Measurements from ENCODE around the gene PIGP.
"Not testable (repeated sequence)": the region's sequence is repeated elsewhere in the genome, so short reads cannot be mapped to it uniquely, and the experiment has no call there.

PIGP gene

DNA sequence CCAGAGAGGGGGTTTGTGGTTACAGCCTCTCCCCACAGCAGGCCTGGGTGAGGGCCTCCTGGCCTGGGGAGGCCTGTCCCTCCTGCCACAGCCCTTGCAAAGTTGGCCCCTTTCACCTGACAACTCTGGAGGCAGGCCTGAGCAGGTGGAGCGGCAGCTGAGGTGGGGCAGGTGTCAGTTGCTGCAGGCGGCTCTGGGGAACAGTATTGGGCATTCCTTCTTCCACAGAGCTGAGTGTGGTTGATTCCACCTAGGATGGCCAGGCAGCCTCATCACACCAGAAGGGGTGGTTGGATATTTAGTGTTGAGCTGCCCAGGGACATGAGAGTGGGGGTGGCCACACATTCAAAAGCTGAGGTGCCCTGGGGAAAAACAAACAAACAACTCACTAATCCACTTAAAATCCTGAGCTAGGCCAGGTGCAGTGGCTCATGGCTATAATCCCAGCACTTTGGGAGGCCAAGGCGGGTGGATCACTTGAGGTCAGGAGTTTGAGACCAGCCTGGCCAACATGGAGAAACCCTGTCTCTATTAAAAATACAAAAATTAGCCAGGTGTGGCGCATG is 31.1 kb downstream of the PIGP start:
- no peak for DNase-seq

DNA sequence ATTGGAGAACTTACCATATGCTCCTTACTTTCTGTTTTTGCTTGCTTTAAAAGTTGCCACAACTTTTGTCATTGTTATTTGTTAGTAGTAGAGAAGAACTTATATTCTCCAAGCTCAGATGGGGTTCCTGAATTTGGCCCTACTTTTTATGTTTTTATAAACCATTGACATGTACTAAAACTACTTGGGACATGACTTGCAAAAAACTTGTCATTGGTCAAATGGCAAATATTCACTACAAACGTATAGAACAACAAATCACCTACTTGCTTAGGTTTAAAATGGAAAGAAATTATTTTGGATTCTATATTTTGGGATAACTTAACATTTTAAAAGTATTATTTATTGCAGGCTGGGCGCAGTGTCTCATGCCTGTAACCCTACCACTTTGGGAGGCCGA is 32.7 kb downstream of the PIGP start:
- DNase-seq, result no peak

DNA sequence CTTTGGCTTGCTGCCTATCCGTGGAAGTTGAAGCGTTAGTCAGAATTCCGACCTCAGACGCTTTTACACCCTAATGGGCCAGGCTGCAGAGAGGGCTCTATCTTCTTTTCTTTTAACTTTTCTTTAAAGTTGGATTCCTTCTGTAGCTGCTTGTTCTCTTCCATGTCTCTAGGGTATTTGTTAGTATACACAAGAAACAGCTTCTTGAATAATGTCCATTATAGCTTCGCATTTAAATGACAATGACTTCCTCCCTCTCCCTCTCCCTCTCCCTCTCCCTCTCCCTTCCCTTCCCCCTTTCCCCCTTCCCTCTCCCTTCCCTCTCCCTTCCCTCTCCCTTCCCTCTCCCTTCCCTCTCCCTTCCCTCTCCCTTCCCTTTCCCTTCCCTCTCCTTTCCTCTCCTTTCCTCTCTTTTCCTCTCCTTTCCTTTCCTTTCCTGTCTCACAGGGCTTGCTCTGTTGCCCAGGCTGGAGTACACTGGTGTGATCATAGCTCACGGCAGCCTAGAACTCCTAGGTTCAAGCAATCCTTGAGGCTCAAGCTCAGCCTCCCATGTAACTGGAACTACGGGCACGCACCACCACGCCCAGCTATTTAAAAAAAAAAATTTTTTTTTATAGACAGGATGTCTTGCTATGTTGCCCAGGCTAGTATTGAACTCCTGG is 33.3 kb downstream of the PIGP start:
- no peak for DNase-seq

DNA sequence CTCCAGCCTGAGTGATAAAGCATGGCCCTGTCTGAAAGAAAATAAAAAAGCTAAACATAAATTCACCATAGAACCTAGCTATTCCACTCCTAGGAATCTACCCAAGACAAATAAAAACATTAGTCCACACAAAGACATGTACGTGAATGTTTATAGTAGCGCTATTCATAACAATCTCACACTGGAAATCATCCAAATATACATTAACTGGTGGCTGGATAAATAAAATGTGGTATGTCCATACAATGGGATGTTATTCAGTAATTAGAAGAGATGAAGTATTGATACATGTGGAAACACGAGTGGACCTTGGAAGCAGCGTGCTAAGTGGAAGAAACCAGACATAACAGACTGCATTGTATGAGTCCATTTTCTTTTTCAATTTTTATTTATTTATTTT is 36.7 kb downstream of the PIGP start:
- DNase-seq, result no peak

DNA sequence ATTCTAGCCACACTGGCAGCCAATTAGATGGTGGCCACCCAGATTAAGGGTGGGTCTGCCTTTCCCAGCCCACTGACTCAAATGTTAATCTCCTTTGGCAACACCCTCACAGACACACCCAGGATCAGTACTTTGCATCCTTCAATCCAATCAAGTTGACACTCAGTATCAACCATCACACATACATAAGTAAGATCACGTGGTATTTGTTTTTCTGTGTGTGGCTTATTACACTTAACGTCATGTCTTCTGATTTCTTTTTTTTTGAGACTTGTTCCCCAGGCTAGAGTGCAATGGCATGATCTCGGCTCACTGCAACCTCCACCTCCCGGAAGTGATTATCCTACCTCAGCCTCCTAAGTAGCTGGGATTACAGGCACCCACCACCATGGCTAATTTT is 38.5 kb downstream of the PIGP start:
- not testable (repeated sequence) for DNase-seq

DNA sequence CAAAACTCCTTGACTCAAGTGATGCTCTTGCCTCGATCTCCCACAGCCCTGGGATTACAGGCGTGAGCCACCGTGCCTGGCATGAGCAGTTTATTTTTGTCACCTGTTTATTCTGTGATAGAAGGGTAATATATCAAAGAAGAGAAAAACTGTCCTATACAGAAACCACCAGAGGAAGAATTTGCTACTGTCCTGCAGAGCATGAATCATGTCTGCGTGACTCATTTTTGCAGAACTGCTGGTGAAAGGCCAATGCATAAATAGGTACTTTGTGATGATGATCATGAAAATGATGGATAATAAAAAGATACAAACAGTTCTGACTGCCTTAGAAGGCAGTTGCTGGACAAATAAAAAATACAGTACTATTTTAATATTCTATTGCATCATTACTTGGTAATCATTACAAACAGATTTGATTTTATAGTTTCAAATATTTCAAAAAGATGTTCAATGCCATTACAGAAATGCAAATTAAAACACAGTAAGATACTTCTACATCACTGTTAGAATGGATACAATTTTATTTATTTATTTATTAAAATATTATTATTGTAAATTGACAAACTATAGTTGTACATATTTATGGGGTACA is 39.9 kb downstream of the PIGP start:
- DNase-seq, result peak; percentile 1

DNA sequence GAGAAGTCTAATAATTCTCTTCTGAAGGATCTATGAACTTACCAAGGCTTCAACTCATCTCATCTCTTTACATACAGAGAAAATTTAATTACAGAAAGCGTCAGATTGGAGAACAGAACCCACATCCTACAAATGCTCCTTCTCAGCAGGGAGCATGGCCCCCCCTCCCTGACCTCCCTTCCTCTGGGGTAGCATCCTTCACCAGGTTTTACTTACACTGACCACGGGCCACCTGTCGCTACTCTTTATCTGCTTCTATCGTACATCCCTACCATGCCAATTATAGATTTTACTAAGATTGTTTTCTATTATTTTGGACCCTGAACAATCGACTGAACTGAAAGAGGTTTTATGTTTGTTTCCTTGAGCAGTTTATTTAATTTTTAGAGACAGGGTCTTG is 40.6 kb downstream of the PIGP start:
- no peak for DNase-seq

DNA sequence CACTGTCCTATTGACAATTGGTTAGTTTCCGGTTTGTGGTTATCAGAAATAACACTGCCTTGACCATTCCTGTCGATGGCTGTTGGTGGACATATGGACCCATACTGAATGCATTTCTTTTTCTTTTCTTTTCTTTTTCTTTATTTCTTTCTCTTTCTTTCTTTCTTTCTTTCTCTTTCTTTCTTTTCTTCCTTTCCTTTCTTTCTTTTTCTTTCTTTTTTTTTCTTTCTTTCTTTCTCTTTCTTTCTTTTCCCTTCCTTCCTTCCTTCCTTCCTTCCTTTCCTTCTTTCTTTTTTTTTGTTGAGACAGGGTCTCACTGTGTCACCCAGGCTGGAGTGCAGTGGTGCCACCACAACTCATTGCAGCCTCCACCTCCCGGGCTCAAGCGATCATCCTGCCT is 42.0 kb downstream of the PIGP start:
- DNase-seq, result no peak

DNA sequence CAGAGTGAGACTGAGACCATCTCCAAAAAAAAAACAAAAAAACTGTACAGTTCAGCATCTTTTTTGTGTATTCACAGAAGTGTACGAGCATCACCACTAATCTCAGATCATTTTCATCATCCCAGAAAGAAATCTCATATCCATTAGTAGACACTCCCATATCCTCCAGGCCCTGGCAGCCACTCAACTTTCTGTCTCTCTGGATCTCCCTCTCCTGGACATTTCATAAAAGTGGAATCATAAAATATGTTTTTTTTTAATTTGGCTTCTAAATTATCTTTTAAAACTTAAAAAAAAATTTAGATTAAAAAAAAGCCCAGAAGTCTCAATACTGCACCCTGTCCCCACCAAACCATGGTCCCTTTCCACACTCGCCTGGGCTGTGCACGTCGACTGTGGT is 44.3 kb downstream of the PIGP start:
- no peak for DNase-seq

DNA sequence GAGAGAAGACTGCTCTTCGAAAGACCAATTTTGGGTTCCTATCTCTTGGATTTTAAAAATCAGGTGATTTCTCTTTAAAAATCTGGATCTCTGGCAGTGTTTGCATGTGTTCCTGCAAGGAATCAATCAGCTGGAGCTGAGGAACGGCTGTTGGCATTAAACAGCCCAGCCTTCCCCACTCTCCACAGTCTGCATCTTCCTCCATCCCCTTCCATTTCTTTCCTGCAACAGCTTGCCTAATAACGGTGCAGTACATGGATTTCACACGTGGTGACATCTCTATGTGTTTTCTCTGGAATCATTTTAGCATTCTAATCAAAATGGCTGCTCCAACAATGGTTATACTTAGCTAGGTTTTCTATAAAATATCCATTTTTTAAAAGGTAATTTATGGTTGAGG is 46.4 kb downstream of the PIGP start:
- DNase-seq, result no peak

DNA sequence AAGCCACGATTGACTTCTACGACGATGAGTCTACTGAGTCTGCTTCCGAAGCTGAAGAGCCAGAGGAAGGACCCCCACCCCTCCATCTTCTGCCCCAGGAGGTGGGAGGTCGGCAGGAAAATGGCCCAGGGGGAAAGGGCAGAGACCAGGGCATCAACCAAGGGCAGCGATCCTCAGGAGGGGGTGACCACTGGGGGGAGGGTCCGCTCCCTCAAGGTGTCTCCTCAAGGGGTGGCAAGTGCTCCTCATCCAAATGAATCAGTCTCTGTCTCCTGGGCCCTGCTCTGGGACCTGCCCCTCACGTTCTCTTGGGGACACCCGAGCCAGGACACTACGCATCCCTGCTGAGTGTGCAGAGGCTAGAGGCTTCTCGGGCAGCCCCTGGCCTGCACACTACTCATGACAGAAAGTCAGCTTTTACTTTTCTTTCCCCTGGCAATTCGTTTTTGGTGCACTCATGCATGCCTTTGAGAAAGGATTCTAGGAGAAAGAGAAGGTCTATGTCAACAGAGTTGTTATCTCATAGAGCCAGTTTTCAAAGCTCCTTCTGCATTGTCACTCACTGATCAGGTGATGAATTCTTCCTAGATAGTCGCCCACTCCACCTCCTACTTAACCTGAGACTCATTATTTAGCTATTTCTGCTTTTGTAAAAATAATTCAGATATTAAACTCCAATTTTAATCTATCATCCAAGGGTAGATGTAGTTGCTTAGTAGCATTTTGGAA is 54.8 kb downstream of the PIGP start:
- no peak for DNase-seq
